Neural crest cell (in vitro differentiated cells): ENCODE results near the gene MCM8. TPM values are rescaled to one million over a fixed set of nuclear protein-coding genes. Genes with fewer than 3 reads are reported as not detected.

Source experiments
- DNase-seq: peaks from one replicate; pipeline ENCODE4 v3.0.0; 2021; ENCODE audit warnings: low read depth, mixed read lengths, low spot score
- H3K27ac Mint-ChIP-seq: one replicate; pipeline ENCODE4 v1.8.0; 2021; ENCODE audit warnings: mild to moderate bottlenecking, mixed read lengths; ENCODE audit not compliant: unreplicated experiment
- H3K27me3 Mint-ChIP-seq: 2 replicates; pipeline ENCODE4 v1.8.0; 2021; ENCODE audit warnings: low read depth, mild to moderate bottlenecking, mixed read lengths
- H3K36me3 Mint-ChIP-seq: 2 replicates; pipeline ENCODE4 v1.8.0; 2021; ENCODE audit warnings: low read depth, mild to moderate bottlenecking, mixed read lengths
- H3K4me1 Mint-ChIP-seq: 2 replicates; pipeline ENCODE4 v1.8.0; 2021; ENCODE audit warnings: mixed read lengths
- H3K4me3 Mint-ChIP-seq: one replicate; pipeline ENCODE4 v1.8.0; 2021; ENCODE audit warnings: mild to moderate bottlenecking, mixed read lengths
- H3K9me3 Mint-ChIP-seq: 2 replicates; pipeline ENCODE4 v1.8.0; 2021; ENCODE audit warnings: mixed read lengths
- CTCF ChIP-seq: fragments of 200-600 bp; sonication (generic); conservative IDR thresholded peaks from 2 replicates; pipeline ENCODE4 v1.5.0; 2021; ENCODE audit warnings: antibody characterized with exemption, mild to moderate bottlenecking
- total RNA-seq: library from RNA; stranded (reverse); gene quantifications from 2 replicates; pipeline ENCODE4 v1.2.1, GENCODE V29; 2021

MCM8 gene
- total RNA-seq, 1 donor from 2014 or later = 36.2 TPM

- no peak overlapping the region for H3K4me3 Mint-ChIP-seq
- no peak overlapping the region for H3K27ac Mint-ChIP-seq
- peaks cover 17% of the 10 kb centered on the region for H3K4me1 Mint-ChIP-seq
- H3K27me3 Mint-ChIP-seq = no peaks in the 10 kb centered on the region
- no peak for DNase-seq
- no peaks in the 10 kb centered on the region for H3K9me3 Mint-ChIP-seq
- no peak for TF ChIP-seq CTCF
- H3K36me3 Mint-ChIP-seq = peaks cover 20% of the 10 kb centered on the region
Measured at GRCh38 chr20:6012179-6012578, 61.7 kb downstream of the MCM8 start.

DNA sequence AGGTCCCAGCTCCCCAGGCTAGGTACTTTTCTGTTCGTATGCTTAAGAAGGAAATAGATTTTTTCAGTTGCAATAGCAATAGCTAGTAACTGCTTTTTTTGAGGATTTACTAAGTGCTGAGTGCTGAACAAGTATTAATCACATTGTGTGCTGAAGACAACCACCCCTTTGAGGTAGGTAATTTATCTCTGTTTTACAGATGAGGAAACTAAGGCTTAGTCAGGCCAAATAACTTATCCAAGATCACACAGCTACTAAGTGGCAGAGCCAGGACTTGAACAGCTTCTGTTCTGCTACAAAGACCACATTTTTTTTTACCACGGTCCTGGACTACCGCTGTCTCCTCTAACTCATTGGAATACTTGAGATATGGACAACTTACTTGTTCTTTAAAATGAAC is 63.6 kb downstream of the MCM8 start:
- Mint-ChIP-seq H3K9me3 (no peaks in the 10 kb centered on the region), H3K27me3 (no peaks in the 10 kb centered on the region), H3K4me3 (no peak overlapping the region), H3K36me3 (peaks cover 30% of the 10 kb centered on the region), H3K27ac (no peak overlapping the region), H3K4me1 (no peaks in the 10 kb centered on the region)
- no peak for DNase-seq
- no peak for TF ChIP-seq CTCF

GRCh38 chr20:6014957-6015356 is 64.5 kb downstream of the MCM8 start:
- H3K9me3 Mint-ChIP-seq = no peaks in the 10 kb centered on the region
- H3K4me3 Mint-ChIP-seq = no peak overlapping the region
- no peak for DNase-seq
- no peaks in the 10 kb centered on the region for H3K27me3 Mint-ChIP-seq
- no peak for TF ChIP-seq CTCF
- no peaks in the 10 kb centered on the region for H3K4me1 Mint-ChIP-seq
- no peak overlapping the region for H3K27ac Mint-ChIP-seq
- H3K36me3 Mint-ChIP-seq = peaks cover 29% of the 10 kb centered on the region

GRCh38 chr20:6017467-6017866 is 67.0 kb downstream of the MCM8 start:
- no peaks in the 10 kb centered on the region for H3K9me3 Mint-ChIP-seq
- DNase-seq = no peak
- H3K36me3 Mint-ChIP-seq = peaks cover 35% of the 10 kb centered on the region
- H3K27me3 Mint-ChIP-seq = no peaks in the 10 kb centered on the region
- no peak for TF ChIP-seq CTCF
- no peaks in the 10 kb centered on the region for H3K4me1 Mint-ChIP-seq
- H3K4me3 Mint-ChIP-seq = no peak overlapping the region
- no peak overlapping the region for H3K27ac Mint-ChIP-seq

GRCh38 chr20:6017880-6018279 is 67.4 kb downstream of the MCM8 start:
- Mint-ChIP-seq H3K27me3 (no peaks in the 10 kb centered on the region), H3K36me3 (peaks cover 38% of the 10 kb centered on the region), H3K27ac (no peak overlapping the region), H3K4me1 (no peaks in the 10 kb centered on the region), H3K9me3 (no peaks in the 10 kb centered on the region), H3K4me3 (no peak overlapping the region)
- no peak for DNase-seq
- no peak for TF ChIP-seq CTCF

DNA sequence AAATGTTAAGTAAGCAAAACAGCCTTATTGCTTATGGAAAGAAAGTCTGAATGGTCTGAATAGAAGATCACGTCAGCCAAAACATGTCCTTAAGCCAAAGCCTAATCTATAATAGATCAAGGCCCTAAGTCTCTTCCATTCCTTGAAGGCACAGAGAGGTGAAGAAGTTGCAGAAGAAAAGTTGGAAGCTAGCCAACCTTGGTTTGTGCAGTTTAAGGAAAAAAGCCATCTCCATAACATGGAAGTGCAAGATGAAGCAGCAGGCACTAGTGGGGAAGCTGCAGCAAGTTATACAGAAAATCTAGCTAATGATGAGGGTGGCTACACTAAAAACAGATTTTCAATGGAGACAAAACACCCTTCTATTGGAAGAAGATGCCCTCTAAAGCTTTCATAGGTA is 74.3 kb downstream of the MCM8 start:
- Mint-ChIP-seq H3K27me3 (no peaks in the 10 kb centered on the region), H3K9me3 (peaks cover 9% of the 10 kb centered on the region), H3K36me3 (peaks cover 54% of the 10 kb centered on the region), H3K27ac (no peak overlapping the region), H3K4me1 (no peaks in the 10 kb centered on the region), H3K4me3 (no peak overlapping the region)
- TF ChIP-seq CTCF = no peak
- DNase-seq = no peak
